ENCODE data around the gene DSG4.

DSG4 gene

GRCh38 chr18:31410716-31411483, 34.3 kb downstream of the DSG4 start:
- no peak for DNase-seq

GRCh38 chr18:31413137-31413536, 36.6 kb downstream of the DSG4 start:
- DNase-seq: no peak

GRCh38 chr18:31417850-31418249, 41.3 kb downstream of the DSG4 start:
- no peak for DNase-seq

GRCh38 chr18:31419457-31419932, 42.9 kb downstream of the DSG4 start:
- no peak for DNase-seq

GRCh38 chr18:31420032-31420431, 43.5 kb downstream of the DSG4 start:
- no peak for DNase-seq

GRCh38 chr18:31420524-31420923, 43.9 kb downstream of the DSG4 start:
- no peak for DNase-seq

GRCh38 chr18:31424383-31424988, 47.9 kb downstream of the DSG4 start:
- DNase-seq: no peak

GRCh38 chr18:31426021-31426420, 49.4 kb downstream of the DSG4 start:
- DNase-seq: no peak

GRCh38 chr18:31426871-31427406, 50.4 kb downstream of the DSG4 start:
- DNase-seq: no peak

- no peak for DNase-seq
Measured at GRCh38 chr18:31428211-31428610, 51.6 kb downstream of the DSG4 start.

- DNase-seq: no peak
Measured at GRCh38 chr18:31429623-31430022, 53.0 kb downstream of the DSG4 start.

- no peak for DNase-seq
Measured at GRCh38 chr18:31430072-31430471, 53.5 kb downstream of the DSG4 start.

- no peak for DNase-seq
Measured at GRCh38 chr18:31430554-31430953, 54.0 kb downstream of the DSG4 start.

- DNase-seq: no peak
Measured at GRCh38 chr18:31432316-31432715, 55.7 kb downstream of the DSG4 start.

- no peak for DNase-seq
Measured at GRCh38 chr18:31436825-31437224, 60.2 kb downstream of the DSG4 start.

GRCh38 chr18:31438402-31438801, 61.8 kb downstream of the DSG4 start:
- no peak for DNase-seq

GRCh38 chr18:31439807-31440325, 63.3 kb downstream of the DSG4 start:
- no peak for DNase-seq

- no peak for DNase-seq
Measured at GRCh38 chr18:31440787-31441186, 64.2 kb downstream of the DSG4 start.

GRCh38 chr18:31441493-31441892, 64.9 kb downstream of the DSG4 start:
- DNase-seq: no peak

- no peak for DNase-seq
Measured at GRCh38 chr18:31444142-31444541, 67.6 kb downstream of the DSG4 start.

GRCh38 chr18:31445908-31446307, 69.3 kb downstream of the DSG4 start:
- DNase-seq: no peak

GRCh38 chr18:31446854-31447253, 70.3 kb downstream of the DSG4 start:
- DNase-seq: no peak

- no peak for DNase-seq
Measured at GRCh38 chr18:31447530-31448191, 71.1 kb downstream of the DSG4 start, which contains the start of gene DSG3. DSG3 (plus strand) TSS chr18:31447741; CDS start chr18:31447878, 137 bp downstream.
